Testis (tissue), 5 donors: ENCODE results near the gene INSR. TPM values are rescaled to one million over a fixed set of nuclear protein-coding genes. Genes with fewer than 3 reads are reported as not detected.

Experiments used
- DNase-seq: peaks from one replicate; pipeline ENCODE4 v3.0.0-alpha.2; 2019
- H3K27ac ChIP-seq, 2 donors: fragments of 200-600 bp; sonication (generic); one replicate each; pipeline ENCODE4 v1.5.1; 2019
- H3K27me3 ChIP-seq: fragments of 200-600 bp; sonication (generic); one replicate; pipeline ENCODE4 v1.5.1; 2019
- H3K36me3 ChIP-seq: fragments of 200-600 bp; sonication (generic); one replicate; pipeline ENCODE4 v1.5.1; 2017; ENCODE audit warnings: low read depth; ENCODE audit errors: missing control alignments
- H3K4me1 ChIP-seq: fragments of 200-600 bp; sonication (generic); one replicate; pipeline ENCODE4 v1.5.1; 2019
- H3K4me3 ChIP-seq, 2 donors: fragments of 200-600 bp; sonication (generic); one replicate each; pipeline ENCODE4 v1.5.1; 2017 to 2019
- H3K9me3 ChIP-seq: fragments of 200-600 bp; sonication (generic); one replicate; pipeline ENCODE4 v1.5.1; 2017
- POLR2A ChIP-seq: fragments of 450-650 bp; IDR thresholded peaks from one replicate; pipeline ENCODE4 v1.6.1; 2017; ENCODE audit warnings: antibody characterized with exemption, mild to moderate bottlenecking, moderate library complexity
- WGBS, 2 donors: methylation state at CpG; one replicate each; pipeline ENCODE4 v1.1.5; 2018; 5-methylcytosine and 5-hydroxymethylcytosine counted together
- intact Hi-C: fragments of 100-400 bp; cut with DNase I; formaldehyde crosslinking; loops from one replicate; pipeline ENCODE4 v1.15.1; 2023; ENCODE audit warnings: low total_unique reads
- long read RNA-seq, 2 donors: transcript quantifications; one replicate each; lab custom pipeline, GENCODE V29; 2026
- polyA plus RNA-seq: library from polyadenylated mRNA; stranded (reverse); fragments of 350-450 nt; fragmentation: Illumina TruSeq; extraction: RNeasy Lipid Tissue Mini Kit (QIAGEN cat#74804); gene quantifications from one replicate; pipeline ENCODE4 v1.2.3, GENCODE V29; 2014; ENCODE audit warnings: low read depth, low replicate concordance; ENCODE audit not compliant: insufficient read depth
- total RNA-seq, 2 donors: library from RNA; depleted of rRNA; stranded (reverse); fragments of >200 nt; gene quantifications; one replicate each; pipeline ENCODE4 v1.2.3, GENCODE V29; 2016
- TF ChIP-seq, protein P1 (sequence below), 3 experiments: fragments of 450-650 bp in 2 of 3; fragments of 200-600 bp in 1 of 3; sonication (generic) in 1 of 3; IDR thresholded peaks; one replicate each; pipeline ENCODE4 v1.5.1; 2016 to 2019; ENCODE audit warnings: antibody characterized with exemption in 3 of 3, mild to moderate bottlenecking in 2 of 3, moderate library complexity in 1 of 3

The INSR gene
- total RNA-seq (10 to 100 TPM; 85.1 to 96.5 TPM), polyA plus RNA-seq (9.3 TPM)
- long read RNA-seq, donor 1, partial matches to known transcripts, result 7 of 8 reads
- long read RNA-seq, donor 1, other reads (novel, unspliced or antisense), result 0 of 8 reads
- long read RNA-seq, donor 2, result 0 reads

DNA sequence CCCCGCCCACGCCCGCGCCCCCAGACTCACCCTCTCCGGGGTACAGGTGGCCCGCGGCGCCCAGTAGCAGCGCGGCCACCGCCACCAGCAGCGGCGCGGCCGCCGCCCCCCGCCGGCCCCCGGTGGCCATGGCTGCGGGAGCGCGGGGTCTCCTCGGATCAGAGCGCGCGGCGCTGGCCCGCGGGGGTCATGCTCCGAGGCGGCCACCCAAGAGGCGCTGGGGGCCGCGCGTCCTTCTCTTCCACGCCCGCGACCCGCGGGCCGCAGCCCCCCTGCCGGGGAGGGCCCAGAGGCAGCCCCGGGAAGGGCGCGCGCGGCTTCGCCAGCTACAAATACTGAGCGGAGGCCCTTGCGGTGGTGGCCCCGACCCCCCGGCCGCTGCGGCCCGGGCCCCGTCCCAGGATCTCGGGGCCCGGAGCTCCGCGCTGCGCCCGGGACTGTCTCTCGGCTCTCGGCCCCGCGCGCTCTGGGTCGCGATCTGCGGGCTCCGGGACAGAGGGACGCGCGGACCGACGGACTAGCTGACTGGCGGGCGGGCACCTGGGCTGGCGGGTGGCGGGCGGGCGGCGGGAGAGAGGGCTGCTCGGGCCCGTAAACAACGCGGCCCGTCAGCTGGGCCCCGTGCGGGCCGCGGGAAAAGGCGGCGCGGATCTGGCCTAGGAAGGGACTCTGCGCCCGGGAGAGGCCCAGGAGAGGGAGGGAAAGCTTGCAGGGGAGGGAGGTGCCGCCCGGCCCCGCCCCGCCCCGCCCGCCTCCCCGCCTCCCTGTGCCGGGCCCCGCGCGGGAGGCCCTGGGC lies at the start of gene INSR:
Gene INSR (minus strand): TSS at position 653 of the 796 bp plus-strand sequence. CDS start 523 bp downstream, at position 130.
- no peaks in the 10 kb centered on the region for H3K27me3 ChIP-seq
- peak within 1 kb of the TSS; percentile 93 to 96 for H3K4me3 ChIP-seq
- 0% methylated on average over 4 to 35 of the region's 108 CpGs for WGBS, 2 donors
- intact Hi-C loops, result loop anchor here (10.0 kb wide), 1 partner anchor 99 kb away; no protein-coding TSS in a partner anchor
- H3K27ac ChIP-seq, result peak within 1 kb of the TSS; percentile 88 to 93
- peaks cover 16% of the 10 kb centered on the region for H3K4me1 ChIP-seq
- no peaks in the 10 kb centered on the region for H3K9me3 ChIP-seq
- no peaks in the 10 kb centered on the region for H3K36me3 ChIP-seq
- no peak for TF ChIP-seq POLR2A
- TF ChIP-seq, protein P1, sequence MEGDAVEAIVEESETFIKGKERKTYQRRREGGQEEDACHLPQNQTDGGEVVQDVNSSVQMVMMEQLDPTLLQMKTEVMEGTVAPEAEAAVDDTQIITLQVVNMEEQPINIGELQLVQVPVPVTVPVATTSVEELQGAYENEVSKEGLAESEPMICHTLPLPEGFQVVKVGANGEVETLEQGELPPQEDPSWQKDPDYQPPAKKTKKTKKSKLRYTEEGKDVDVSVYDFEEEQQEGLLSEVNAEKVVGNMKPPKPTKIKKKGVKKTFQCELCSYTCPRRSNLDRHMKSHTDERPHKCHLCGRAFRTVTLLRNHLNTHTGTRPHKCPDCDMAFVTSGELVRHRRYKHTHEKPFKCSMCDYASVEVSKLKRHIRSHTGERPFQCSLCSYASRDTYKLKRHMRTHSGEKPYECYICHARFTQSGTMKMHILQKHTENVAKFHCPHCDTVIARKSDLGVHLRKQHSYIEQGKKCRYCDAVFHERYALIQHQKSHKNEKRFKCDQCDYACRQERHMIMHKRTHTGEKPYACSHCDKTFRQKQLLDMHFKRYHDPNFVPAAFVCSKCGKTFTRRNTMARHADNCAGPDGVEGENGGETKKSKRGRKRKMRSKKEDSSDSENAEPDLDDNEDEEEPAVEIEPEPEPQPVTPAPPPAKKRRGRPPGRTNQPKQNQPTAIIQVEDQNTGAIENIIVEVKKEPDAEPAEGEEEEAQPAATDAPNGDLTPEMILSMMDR (IDR thresholded peaks at IDR 0.05), result no peak
- peak; percentile 87 for DNase-seq

DNA sequence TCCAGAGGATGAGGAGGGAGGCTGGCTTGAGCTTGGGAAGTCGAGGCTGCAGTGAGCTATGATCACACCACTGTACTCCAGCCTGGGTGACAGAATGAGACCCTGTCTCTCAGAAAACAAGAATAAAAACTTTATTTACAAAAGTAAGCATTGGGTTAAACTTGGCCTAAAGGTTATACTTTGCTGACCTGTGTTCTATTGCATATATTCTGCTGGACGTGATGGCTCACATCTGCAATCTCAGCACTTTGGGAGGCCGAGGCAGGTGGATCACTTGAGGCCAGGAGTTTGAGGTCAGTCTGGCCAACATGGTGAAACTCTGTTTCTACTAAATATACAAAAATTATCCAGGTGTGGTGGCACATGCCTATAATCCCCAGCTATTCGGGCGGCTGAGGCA lies 47.9 kb upstream of the INSR start:
- H3K4me1 ChIP-seq, result peaks cover 4% of the 10 kb centered on the region
- no peaks in the 10 kb centered on the region for H3K27me3 ChIP-seq
- no peak for TF ChIP-seq POLR2A
- TF ChIP-seq, protein P1 (IDR thresholded peaks at IDR 0.05), result no peak
- DNase-seq, result no peak
- intact Hi-C loops, result loop anchor here (10.0 kb wide), 1 partner anchor 237 kb away; no protein-coding TSS in a partner anchor
- no peaks in the 10 kb centered on the region for H3K9me3 ChIP-seq
- 89 to 91% methylated on average over 5 of the region's 5 CpGs for WGBS, 2 donors
- no peaks in the 10 kb centered on the region for H3K36me3 ChIP-seq
- no peak overlapping the region for H3K27ac ChIP-seq
- H3K4me3 ChIP-seq, result no peak overlapping the region

DNA sequence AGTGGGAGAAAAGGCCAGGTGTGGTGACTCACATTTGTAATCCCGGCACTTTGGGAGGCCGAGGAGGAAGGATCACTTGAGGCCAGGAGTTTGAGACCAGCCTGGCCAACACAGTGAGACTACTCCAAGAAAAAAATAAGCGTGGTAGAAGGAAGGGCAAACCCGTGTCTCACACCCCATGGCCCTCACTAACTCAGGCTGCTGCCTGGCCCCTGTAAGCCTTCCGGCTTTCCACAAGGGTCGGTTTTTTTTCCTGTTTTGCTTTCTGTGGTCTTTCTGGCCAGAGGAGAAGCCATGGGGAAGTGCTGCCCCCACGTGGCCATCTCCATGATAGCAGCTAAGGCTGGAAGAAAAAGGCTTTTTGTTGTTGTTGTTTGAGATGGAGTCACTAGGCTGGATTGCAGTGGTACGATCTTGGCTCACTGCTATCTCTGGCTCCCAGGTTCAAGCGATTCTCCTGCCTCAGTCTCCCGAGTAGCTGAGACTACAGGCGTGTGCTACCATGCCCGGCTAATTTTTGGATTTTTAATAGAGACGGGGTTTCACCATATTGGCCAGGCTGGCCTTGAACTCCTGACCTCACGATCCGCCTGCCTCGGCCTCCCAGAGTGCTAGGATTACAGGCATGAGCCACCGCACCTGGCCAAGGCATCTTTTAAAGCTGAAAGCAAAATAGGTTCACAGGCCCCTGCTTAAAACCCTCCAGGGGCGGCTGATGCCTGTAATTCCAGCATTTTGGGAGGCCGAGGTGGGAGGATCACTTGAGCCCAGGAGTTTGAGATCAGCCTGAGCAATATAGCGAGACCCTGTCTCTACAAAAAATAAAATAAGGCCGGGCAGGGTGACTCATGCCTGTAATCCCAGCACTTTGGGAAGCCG lies 47.0 kb upstream of the INSR start:
- peak; percentile 90 for DNase-seq
- H3K4me3 ChIP-seq, result no peak overlapping the region
- TF ChIP-seq POLR2A, result no peak
- TF ChIP-seq, protein P1 (IDR thresholded peaks at IDR 0.05), result peak; percentile 92 to 94 (median 93)

DNA sequence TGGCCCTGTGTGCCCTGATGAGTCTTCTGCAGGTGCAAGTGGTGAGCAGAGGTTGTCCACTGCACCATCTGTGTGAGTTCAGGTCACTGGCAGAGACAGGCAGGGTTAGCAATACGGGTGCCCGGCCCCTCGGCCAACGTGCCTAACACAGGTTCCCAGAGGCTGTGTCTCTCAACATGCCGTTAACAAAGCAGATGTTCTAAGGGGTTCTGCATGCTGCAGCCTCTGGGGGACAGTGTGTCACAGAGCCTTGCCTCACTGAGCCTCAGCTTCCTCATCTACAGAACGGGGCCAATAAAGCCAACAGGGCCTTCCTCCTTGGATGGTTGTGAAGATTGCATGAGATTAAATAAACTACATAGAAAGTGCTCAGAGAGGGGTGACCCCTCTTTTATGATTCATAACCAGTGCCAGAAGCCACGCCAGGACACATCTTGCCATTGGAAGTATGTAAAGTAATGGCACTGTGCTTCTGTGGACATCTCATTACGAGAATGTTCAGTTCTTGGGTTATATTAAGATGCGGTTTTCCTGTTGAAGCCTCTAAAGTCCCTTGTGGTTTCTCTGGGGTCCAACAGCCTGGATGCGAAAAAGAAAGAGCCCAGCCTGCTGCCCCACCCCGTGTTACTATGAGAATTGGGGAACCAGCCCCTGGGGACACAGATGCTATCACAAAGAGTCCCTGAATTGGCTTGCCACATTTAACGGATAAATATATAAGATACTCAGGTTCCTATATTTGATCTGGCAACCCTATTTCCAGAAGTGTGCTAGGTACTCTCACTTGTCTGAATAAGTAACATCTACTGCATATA lies 43.4 kb upstream of the INSR start:
- H3K4me1 ChIP-seq, result peaks cover 9% of the 10 kb centered on the region
- no peaks in the 10 kb centered on the region for H3K36me3 ChIP-seq
- H3K4me3 ChIP-seq, result no peak overlapping the region
- no peak for DNase-seq
- no peaks in the 10 kb centered on the region for H3K27me3 ChIP-seq
- intact Hi-C loops, result loop anchor here (5.0 kb wide), 1 partner anchor 185 kb away; no protein-coding TSS in a partner anchor
- no peak for TF ChIP-seq POLR2A
- TF ChIP-seq, protein P1 (IDR thresholded peaks at IDR 0.05), result no peak
- H3K27ac ChIP-seq, result no peak overlapping the region
- no peaks in the 10 kb centered on the region for H3K9me3 ChIP-seq
- WGBS, 2 donors, result 82 to 86% methylated on average over 8 to 9 of the region's 12 CpGs

More for the DNA sequence above, 47.0 kb upstream of the INSR start:
- no peaks in the 10 kb centered on the region for H3K9me3 ChIP-seq
- 34 to 44% methylated on average over 22 of the region's 22 CpGs for WGBS, 2 donors
- intact Hi-C loops, result loop anchor here (10.0 kb wide), 1 partner anchor 236 kb away; no protein-coding TSS in a partner anchor
- no peaks in the 10 kb centered on the region for H3K36me3 ChIP-seq
- H3K4me1 ChIP-seq, result peaks cover 4% of the 10 kb centered on the region
- H3K27me3 ChIP-seq, result no peaks in the 10 kb centered on the region
- H3K27ac ChIP-seq, result peak overlapping the region; percentile 37 to 40
